IMR-90 (cell line): ENCODE data around the gene ADAMTSL4. TPM values are rescaled to one million over a fixed set of nuclear protein-coding genes. Genes with fewer than 3 reads are reported as not detected.

Experiments
- ATAC-seq: fragments of 200-7000 bp; cut with Tn5 transposase; 2 replicates; pipeline ENCODE4 v1.9.1; 2020; ENCODE audit warnings: low read depth, mild to moderate bottlenecking, moderate library complexity
- BruUV-seq: library from RNA; stranded (reverse); fragments of 400-500 nt; replicated peaks from 2 replicates; lab custom pipeline; 2021; lab: Mats Ljungman, UMichigan
- CTCF ChIA-PET: fragments of 300-600 bp; formaldehyde crosslinking; extraction: SDS; loops from one replicate; lab custom pipeline; 2021; ENCODE audit warnings: antibody characterized with exemption; lab: Yijun Ruan, JAX
- POLR2A ChIA-PET: fragments of 300-600 bp; sonication (Branson Sonifier 250); formaldehyde crosslinking; loops from one replicate; lab custom pipeline; 2022; ENCODE audit warnings: antibody characterized with exemption; ENCODE audit not compliant: unreplicated experiment; lab: Charles Lee
- DNase-seq: peaks from one replicate; pipeline ENCODE4 v3.0.0; 2013
- H2AFZ ChIP-seq: replicated peaks from 2 replicates; pipeline ENCODE3; 2013; ENCODE audit warnings: low read length, mild to moderate bottlenecking; ENCODE audit not compliant: poor library complexity
- H2AK5ac ChIP-seq: 2 replicates; pipeline ENCODE4 v1.6.1; 2013; ENCODE audit warnings: low read depth, low read length, inconsistent platforms
- H2AK9ac ChIP-seq: replicated peaks from 2 replicates; pipeline ENCODE3; 2013; ENCODE audit warnings: mild to moderate bottlenecking, low read depth, low read length, moderate library complexity; ENCODE audit not compliant: poor library complexity
- H2BK120ac ChIP-seq: 2 replicates; pipeline ENCODE4 v1.6.1; 2013; ENCODE audit warnings: low read depth, low read length, inconsistent platforms
- H2BK15ac ChIP-seq: 3 replicates; pipeline ENCODE4 v1.6.1; 2013; ENCODE audit warnings: low read depth, low read length, inconsistent platforms
- H2BK20ac ChIP-seq: 2 replicates; pipeline ENCODE4 v1.6.1; 2013; ENCODE audit warnings: low read depth, mild to moderate bottlenecking, inconsistent platforms, low read length, moderate library complexity
- H2BK5ac ChIP-seq: 2 replicates; pipeline ENCODE4 v1.6.1; 2013; ENCODE audit warnings: mild to moderate bottlenecking, low read depth, low read length, inconsistent platforms; ENCODE audit not compliant: poor library complexity, severe bottlenecking
- H3K14ac ChIP-seq: replicated peaks from 2 replicates; pipeline ENCODE4 v1.6.1; 2013; ENCODE audit warnings: low read depth, low read length, inconsistent platforms
- H3K18ac ChIP-seq: 2 replicates; pipeline ENCODE4 v1.6.1; 2013; ENCODE audit warnings: low read depth, low read length, control low read depth
- H3K23ac ChIP-seq: 2 replicates; pipeline ENCODE4 v1.6.1; 2013; ENCODE audit warnings: low read depth, low read length, inconsistent platforms
- H3K27ac ChIP-seq: 2 replicates; pipeline ENCODE4 v1.5.1; 2013; ENCODE audit warnings: mild to moderate bottlenecking, control low read depth, low read length; ENCODE audit not compliant: insufficient read depth
- H3K27me3 ChIP-seq: 2 replicates; pipeline ENCODE4 v1.6.1; 2013; ENCODE audit warnings: low read length; ENCODE audit not compliant: control insufficient read depth, insufficient read depth
- H3K36me3 ChIP-seq: 2 replicates; pipeline ENCODE4 v1.6.1; 2013; ENCODE audit warnings: low read length, mixed read lengths; ENCODE audit not compliant: control insufficient read depth, insufficient read depth
- H3K4ac ChIP-seq: 2 replicates; pipeline ENCODE4 v1.6.1; 2013; ENCODE audit warnings: low read depth, low read length, inconsistent platforms
- H3K4me1 ChIP-seq: 2 replicates; pipeline ENCODE4 v1.6.1; 2013; ENCODE audit warnings: low read length, mixed read lengths; ENCODE audit not compliant: control insufficient read depth, insufficient read depth
- H3K4me2 ChIP-seq: 2 replicates; pipeline ENCODE4 v1.6.1; 2013; ENCODE audit warnings: low read depth, mild to moderate bottlenecking, control low read depth, low read length, moderate library complexity
- H3K4me3 ChIP-seq: 2 replicates; pipeline ENCODE4 v1.5.1; 2013; ENCODE audit warnings: low read depth, mild to moderate bottlenecking, control low read depth, low read length, moderate library complexity; ENCODE audit not compliant: insufficient read depth
- H3K56ac ChIP-seq: 2 replicates; pipeline ENCODE4 v1.6.1; 2013; ENCODE audit warnings: low read length, inconsistent platforms; ENCODE audit not compliant: insufficient read depth; ENCODE audit errors: extremely low read depth
- H3K79me1 ChIP-seq, 2 experiments: 2 replicates each; pipeline ENCODE4 v1.6.1; 2013; ENCODE audit warnings: low read length in 2 of 2, inconsistent platforms in 1 of 2, low read depth in 1 of 2
- H3K9ac ChIP-seq: 2 replicates; pipeline ENCODE4 v1.6.1; 2013; ENCODE audit warnings: low read depth, low read length, control low read depth
- H3K9me1 ChIP-seq: 2 replicates; pipeline ENCODE4 v1.6.1; 2013; ENCODE audit warnings: low read length, inconsistent platforms; ENCODE audit not compliant: insufficient read depth
- H3K9me3 ChIP-seq: 2 replicates; pipeline ENCODE4 v1.6.1; 2013; ENCODE audit warnings: low read length; ENCODE audit not compliant: control insufficient read depth, insufficient read depth
- H4K20me1 ChIP-seq: 2 replicates; pipeline ENCODE4 v1.6.1; 2013; ENCODE audit warnings: low read length, inconsistent platforms; ENCODE audit not compliant: insufficient read depth
- H4K5ac ChIP-seq: 2 replicates; pipeline ENCODE4 v1.6.1; 2013; ENCODE audit warnings: mild to moderate bottlenecking, low read depth, low read length, control low read depth
- H4K8ac ChIP-seq, 2 experiments: 2 replicates each; pipeline ENCODE4 v1.6.1; 2013; ENCODE audit warnings: low read depth in 2 of 2, low read length in 2 of 2, control low read depth in 1 of 2, inconsistent platforms in 1 of 2
- H4K91ac ChIP-seq: 2 replicates; pipeline ENCODE4 v1.6.1; 2013; ENCODE audit warnings: low read depth, low read length, inconsistent platforms; ENCODE audit not compliant: insufficient read depth
- BHLHE40 ChIP-seq: fragments of 150-350 bp; IDR thresholded peaks from 2 replicates; pipeline ENCODE4 v1.6.1; 2016; ENCODE audit warnings: mild to moderate bottlenecking, low read depth, low read length
- MAFK ChIP-seq: IDR thresholded peaks from 2 replicates; pipeline ENCODE4 v1.6.1; 2012; ENCODE audit warnings: low read depth, low read length, improper control_type of control experiment
- MXI1 ChIP-seq: IDR thresholded peaks from 2 replicates; pipeline ENCODE4 v1.6.1; 2012; ENCODE audit warnings: low read depth, mild to moderate bottlenecking, low read length, moderate library complexity, borderline replicate concordance
- POLR2A ChIP-seq: IDR thresholded peaks from 2 replicates; pipeline ENCODE4 v1.6.1; 2012; ENCODE audit warnings: mild to moderate bottlenecking, low read depth, low read length
- RFX5 ChIP-seq: IDR thresholded peaks from 2 replicates; pipeline ENCODE4 v1.8.0; 2012; ENCODE audit warnings: low read depth, mild to moderate bottlenecking, low read length, moderate library complexity
- SMC3 ChIP-seq: fragments of 150-350 bp; IDR thresholded peaks from 2 replicates; pipeline ENCODE4 v1.6.1; 2016; ENCODE audit warnings: low read depth, mild to moderate bottlenecking, antibody characterized with exemption, low read length, moderate library complexity
- WGBS, 2 experiments: methylation state at CpG; one replicate each; pipeline versions ENCODE4 v1.1.5 to v1.1.7; 2013; ENCODE audit warnings: missing lambda C conversion rate in 2 of 2; ENCODE audit not compliant: insufficient read length in 1 of 2; ENCODE audit errors: extremely low coverage in 2 of 2; 5-methylcytosine and 5-hydroxymethylcytosine counted together
- dilution Hi-C: fragments of 300-500 bp; cut with HindIII; formaldehyde crosslinking; loops from one replicate; pipeline ENCODE4 v1.14.3; 2018; ENCODE audit warnings: low sequenced_read_pairs; ENCODE audit not compliant: unreplicated experiment
- in situ Hi-C: fragments of 300-500 bp; cut with MboI; formaldehyde crosslinking; loops from 3 replicates; pipeline ENCODE4 v1.14.3; 2019; ENCODE audit warnings: low sequenced_read_pairs, inconsistent platforms, mixed read lengths
- intact Hi-C: fragments of 100-400 bp; cut with micrococcal nuclease; formaldehyde crosslinking; loops from 2 replicates; pipeline ENCODE4 v1.10.0; 2022
- polyA plus RNA-seq, 3 experiments: library from polyadenylated mRNA; depleted of rRNA; stranded (reverse); fragments of >200 nt; gene quantifications; 2 replicates each; pipeline ENCODE4 v1.2.3, GENCODE V29; 2012; ENCODE audit warnings: low replicate concordance in 1 of 3
- total RNA-seq: library from RNA; depleted of rRNA; stranded (reverse); fragments of >200 nt; gene quantifications from 2 replicates; pipeline ENCODE4 v1.2.3, GENCODE V29; 2012
- TF ChIP-seq, protein P1 (sequence below): fragments of 150-350 bp; IDR thresholded peaks from 2 replicates; pipeline ENCODE4 v1.6.1; 2016; ENCODE audit warnings: low read depth, mild to moderate bottlenecking, low read length, moderate library complexity, borderline replicate concordance

ADAMTSL4 gene
- total and polyA plus RNA-seq, 2 of the 4 experiments (the other 2 are of a cell fraction) = 0.54 to 12.2 TPM

DNA sequence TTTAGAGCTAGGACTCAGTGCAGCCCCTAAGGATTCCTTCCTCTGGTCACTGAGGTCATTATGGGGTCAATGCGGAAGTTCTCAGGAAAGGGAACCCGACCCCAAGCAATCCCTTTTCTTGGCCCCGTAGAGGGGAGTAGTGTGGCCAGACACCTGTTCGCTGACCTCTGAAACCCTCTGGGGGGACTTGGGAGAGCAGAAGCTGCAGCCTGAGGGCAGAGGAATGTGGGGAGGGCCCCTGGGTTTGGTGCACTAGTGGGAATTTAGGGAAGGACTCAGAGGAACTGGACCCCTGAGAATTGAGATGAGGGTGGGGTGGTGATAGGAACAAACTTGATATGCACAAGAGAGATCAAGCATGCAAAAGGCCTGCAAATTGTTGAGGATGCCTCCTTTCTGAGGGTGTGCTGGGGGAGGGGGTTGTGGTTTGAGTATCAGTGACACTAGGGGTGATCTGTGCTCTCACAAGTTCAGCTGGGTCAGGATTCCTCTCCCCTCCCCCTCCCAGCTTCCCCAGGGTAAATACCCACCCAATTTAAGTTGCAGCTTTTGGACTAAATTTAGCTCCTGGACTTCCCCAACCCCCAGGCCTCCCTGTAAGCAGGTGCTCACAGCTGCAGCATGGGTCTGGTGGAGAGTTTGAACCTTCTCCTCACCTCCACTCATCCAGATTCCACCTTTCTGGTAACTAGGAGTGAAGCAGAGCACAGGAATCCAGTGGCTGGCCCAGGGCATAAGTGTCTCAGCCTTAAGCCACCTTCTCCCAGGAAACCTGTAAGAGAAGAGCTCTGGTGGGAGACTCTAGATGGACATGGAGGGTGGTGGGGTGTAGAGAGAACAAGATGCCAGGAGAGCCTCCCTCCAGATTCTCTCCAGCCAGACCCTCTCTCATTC is 13.5 kb downstream of the ADAMTSL4 start:
- in situ Hi-C loops = loop anchor here (10.0 kb wide), 1 partner anchor 242 kb away; the partner anchor contains the start of gene CTSK
- ATAC-seq (no peak), DNase-seq (no peak)
- peak overlapping the region; percentile 85; the same call in 1 of the 2 replicates for H3K56ac ChIP-seq
- H3K4me1 ChIP-seq = peaks cover 34% of the 10 kb centered on the region
- H4K8ac ChIP-seq = peak overlapping the region; percentile 90 to 97
- H2AK9ac ChIP-seq = peak overlapping the region; percentile 96
- peak overlapping the region; percentile 97 for H2BK20ac ChIP-seq
- peak overlapping the region; percentile 78 for H3K18ac ChIP-seq
- peaks cover 12 to 84% of the 10 kb centered on the region in 2 experiments for H3K79me1 ChIP-seq
- peak overlapping the region; percentile 96 for H2BK5ac ChIP-seq
- peak overlapping the region; percentile 96 for H2AFZ ChIP-seq
- peak overlapping the region; percentile 98 for H4K91ac ChIP-seq
- H4K5ac ChIP-seq = peak overlapping the region; percentile 82
- H4K20me1 ChIP-seq = peaks cover 33% of the 10 kb centered on the region
- H3K9ac ChIP-seq = peak overlapping the region; percentile 47
- peak overlapping the region; percentile 61 for H3K14ac ChIP-seq
- H3K36me3 ChIP-seq = no peaks in the 10 kb centered on the region
- H2BK120ac ChIP-seq = peak overlapping the region; percentile 98
- 18% methylated on average over 4 of the region's 4 CpGs; no CpG with 5 or more reads in 1 of the 2 experiments for WGBS, 2 experiments
- no peaks in the 10 kb centered on the region for H3K9me3 ChIP-seq
- no peaks in the 10 kb centered on the region for H3K27me3 ChIP-seq
- H3K23ac ChIP-seq = peak overlapping the region; percentile 89
- BruUV-seq = no TSS peak
- H3K9me1 ChIP-seq = peaks cover 28% of the 10 kb centered on the region
- peak; percentile 15; the same call in 1 of the 2 replicates for TF ChIP-seq POLR2A
- no peak for TF ChIP-seq RFX5
- TF ChIP-seq MXI1 = no peak
- TF ChIP-seq, protein P1, sequence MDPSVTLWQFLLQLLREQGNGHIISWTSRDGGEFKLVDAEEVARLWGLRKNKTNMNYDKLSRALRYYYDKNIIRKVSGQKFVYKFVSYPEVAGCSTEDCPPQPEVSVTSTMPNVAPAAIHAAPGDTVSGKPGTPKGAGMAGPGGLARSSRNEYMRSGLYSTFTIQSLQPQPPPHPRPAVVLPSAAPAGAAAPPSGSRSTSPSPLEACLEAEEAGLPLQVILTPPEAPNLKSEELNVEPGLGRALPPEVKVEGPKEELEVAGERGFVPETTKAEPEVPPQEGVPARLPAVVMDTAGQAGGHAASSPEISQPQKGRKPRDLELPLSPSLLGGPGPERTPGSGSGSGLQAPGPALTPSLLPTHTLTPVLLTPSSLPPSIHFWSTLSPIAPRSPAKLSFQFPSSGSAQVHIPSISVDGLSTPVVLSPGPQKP = no peak
- TF ChIP-seq BHLHE40 = no peak
- no peak for TF ChIP-seq SMC3
- TF ChIP-seq MAFK = no peak
- peak overlapping the region; percentile 90; the same call in 2 of the 3 replicates for H2BK15ac ChIP-seq
- peak overlapping the region; percentile 93 for H2AK5ac ChIP-seq
- intact Hi-C loops = loop anchor here (5.0 to 10.0 kb wide), 6 partner anchors 75 to 442 kb away; partner anchors contain the start of genes ARNT, CA14, GOLPH3L and MINDY1
- peak overlapping the region; percentile 96 for H3K27ac ChIP-seq
- H3K4ac ChIP-seq = peak overlapping the region; percentile 99
- no peak overlapping the region for H3K4me3 ChIP-seq
- dilution Hi-C loops = no loop called here
- CTCF ChIA-PET = interaction anchor here (1.1 to 2.2 kb wide), 2 partner anchors 57 to 59 kb away, joined by 5 to 17 read pairs; no protein-coding TSS in a partner anchor
- H3K4me2 ChIP-seq = peak overlapping the region; percentile 43
- POLR2A ChIA-PET = interaction anchor here (0.5 to 3.0 kb wide), 5 partner anchors 8 to 511 kb away, joined by 3 to 18 read pairs (median 6); partner anchors contain the start of gene MCL1
